H1 (cell line): ENCODE results near the gene ATXN2. TPM values are rescaled to one million over a fixed set of nuclear protein-coding genes. Genes with fewer than 3 reads are reported as not detected.
A peak's percentile ranks its signal among the peaks of the same experiment; 100 is the strongest.
"Not testable (repeated sequence)": the region's sequence is repeated elsewhere in the genome, so short reads cannot be mapped to it uniquely, and the experiment has no call there.

Experiments
- CTCF ChIA-PET: fragments of 300-600 bp; sonication (Branson Sonifier 250); formaldehyde crosslinking; loops from one replicate; lab custom pipeline; 2021; ENCODE audit not compliant: partially characterized antibody; lab: Charles Lee
- POLR2A ChIA-PET: fragments of 300-600 bp; sonication (Branson Sonifier 250); formaldehyde crosslinking; loops from one replicate; lab custom pipeline; 2021; ENCODE audit warnings: inconsistent platforms; ENCODE audit not compliant: partially characterized antibody; lab: Charles Lee
- DNase-seq, 2 experiments: peaks; one replicate each; pipeline versions ENCODE4 v3.0.0 to v3.0.0-alpha.2; 2010 to 2022; ENCODE audit warnings: low spot score in 2 of 2, low read depth in 1 of 2, mixed read lengths in 1 of 2
- FAIRE-seq: peaks from 2 replicates; lab custom pipeline; 2011; peaks lifted over from hg19 to GRCh38; lab: Jason Lieb, UNC
- H2AFZ ChIP-seq: 2 replicates; pipeline ENCODE4 v1.8.1; 2012; ENCODE audit warnings: low read length, inconsistent platforms
- H2AK5ac ChIP-seq: 2 replicates; pipeline ENCODE4 v1.6.1; 2013; ENCODE audit warnings: low read depth, low read length
- H2BK120ac ChIP-seq: replicated peaks from 2 replicates; pipeline ENCODE3; 2013; ENCODE audit warnings: low read depth, low read length, inconsistent platforms
- H2BK12ac ChIP-seq: 2 replicates; pipeline ENCODE4 v1.6.1; 2013; ENCODE audit warnings: low read depth, low read length
- H2BK15ac ChIP-seq: 2 replicates; pipeline ENCODE4 v1.6.1; 2013; ENCODE audit warnings: low read length
- H2BK20ac ChIP-seq: 2 replicates; pipeline ENCODE4 v1.6.1; 2013; ENCODE audit warnings: low read length
- H2BK5ac ChIP-seq: 2 replicates; pipeline ENCODE4 v1.6.1; 2013; ENCODE audit warnings: low read depth, low read length
- H3K14ac ChIP-seq: 2 replicates; pipeline ENCODE4 v1.6.1; 2013; ENCODE audit warnings: inconsistent platforms; ENCODE audit not compliant: insufficient read length
- H3K18ac ChIP-seq: 2 replicates; pipeline ENCODE4 v1.6.1; 2013; ENCODE audit warnings: low read length; ENCODE audit errors: extremely low read depth
- H3K23ac ChIP-seq: 2 replicates; pipeline ENCODE4 v1.6.1; 2013; ENCODE audit warnings: inconsistent platforms; ENCODE audit not compliant: insufficient read length
- H3K23me2 ChIP-seq: 2 replicates; pipeline ENCODE4 v1.6.1; 2013; ENCODE audit warnings: low read depth, low read length
- H3K27ac ChIP-seq: 2 replicates; pipeline ENCODE4 v1.6.1; 2011; ENCODE audit warnings: low read depth, low read length, inconsistent platforms
- H3K27me3 ChIP-seq, 4 experiments: replicated peaks in 1 of 4; 1 replicate in 1 of 4; 2 replicates in 3 of 4; pipeline versions ENCODE4 v1.6.1 to v1.8.1; 2011 to 2013; ENCODE audit warnings: low read length in 3 of 4, mild to moderate bottlenecking in 3 of 4, inconsistent platforms in 2 of 4, mixed read lengths in 2 of 4, moderate library complexity in 1 of 4; ENCODE audit not compliant: control insufficient read depth in 3 of 4, insufficient read depth in 3 of 4; ENCODE audit errors: extremely low read depth in 1 of 4
- H3K36me3 ChIP-seq, 4 experiments: 2 replicates each; pipeline versions ENCODE4 v1.6.1 to v1.8.1; 2011 to 2013; ENCODE audit warnings: mild to moderate bottlenecking in 4 of 4, low read length in 3 of 4, moderate library complexity in 2 of 4, control low read depth in 1 of 4, inconsistent platforms in 1 of 4; ENCODE audit not compliant: insufficient read depth in 4 of 4, control insufficient read depth in 2 of 4
- H3K4ac ChIP-seq: replicated peaks from 2 replicates; pipeline ENCODE3; 2013; ENCODE audit warnings: low read length, low read depth, mixed read lengths, inconsistent platforms; ENCODE audit not compliant: insufficient read length
- H3K4me1 ChIP-seq, 4 experiments: replicated peaks in 1 of 4; 1 replicate in 1 of 4; 2 replicates in 3 of 4; pipeline versions ENCODE4 v1.6.1 to v1.8.1; 2011 to 2013; ENCODE audit warnings: low read length in 3 of 4, inconsistent platforms in 2 of 4, mixed read lengths in 1 of 4; ENCODE audit not compliant: insufficient read depth in 4 of 4, control insufficient read depth in 3 of 4
- H3K4me2 ChIP-seq, 2 experiments: 2 replicates each; pipeline versions ENCODE4 v1.6.1 to v1.8.1; 2011 to 2013; ENCODE audit warnings: low read depth in 2 of 2, low read length in 2 of 2, control low read depth in 1 of 2, inconsistent platforms in 1 of 2, mild to moderate bottlenecking in 1 of 2; ENCODE audit not compliant: insufficient read depth in 1 of 2
- H3K4me3 ChIP-seq, 4 experiments: fragments of 200-600, 300-600 bp in 1 of 4; sonication (generic), shearing (Covaris generic), sonication (Bioruptor Twin) in 1 of 4; 2 replicates each; pipeline versions ENCODE4 v1.5.1 to v1.8.1; 2011 to 2016; ENCODE audit warnings: low read length in 4 of 4, low read depth in 3 of 4, control low read depth in 2 of 4, inconsistent platforms in 2 of 4, mild to moderate bottlenecking in 2 of 4, mixed read lengths in 1 of 4, moderate library complexity in 1 of 4; ENCODE audit not compliant: insufficient read depth in 2 of 4; ENCODE audit errors: extremely low read depth in 1 of 4
- H3K56ac ChIP-seq: replicated peaks from 2 replicates; pipeline ENCODE3; 2013; ENCODE audit warnings: low read depth, mild to moderate bottlenecking, mixed read lengths, low read length, inconsistent platforms; ENCODE audit not compliant: insufficient read length
- H3K79me1 ChIP-seq: 2 replicates; pipeline ENCODE4 v1.6.1; 2013; ENCODE audit warnings: low read depth, low read length, control low read depth
- H3K79me2 ChIP-seq, 2 experiments: 2 replicates each; pipeline versions ENCODE4 v1.6.1 to v1.8.1; 2012 to 2013; ENCODE audit warnings: low read length in 2 of 2, mild to moderate bottlenecking in 2 of 2, inconsistent platforms in 1 of 2; ENCODE audit not compliant: insufficient read depth in 2 of 2, control insufficient read depth in 1 of 2
- H3K9ac ChIP-seq, 4 experiments: replicated peaks in 1 of 4; 1 replicate in 1 of 4; 2 replicates in 3 of 4; pipeline versions ENCODE4 v1.6.1 to v1.8.1; 2011 to 2013; ENCODE audit warnings: low read depth in 3 of 4, low read length in 3 of 4, control low read depth in 2 of 4, mild to moderate bottlenecking in 2 of 4, moderate library complexity in 2 of 4, inconsistent platforms in 1 of 4; ENCODE audit errors: extremely low read depth in 1 of 4
- H3K9me3 ChIP-seq, 2 experiments: 2 replicates each; pipeline versions ENCODE4 v1.6.1 to v1.8.1; 2012 to 2013; ENCODE audit warnings: mild to moderate bottlenecking in 2 of 2, moderate library complexity in 2 of 2, control low read depth in 1 of 2, inconsistent platforms in 1 of 2, low read depth in 1 of 2, low read length in 1 of 2, mixed read lengths in 1 of 2; ENCODE audit not compliant: insufficient read depth in 2 of 2
- H4K20me1 ChIP-seq, 2 experiments: replicated peaks in 1 of 2; 2 replicates each; pipeline versions ENCODE3 to v1.8.1; 2011 to 2013; ENCODE audit warnings: inconsistent platforms in 2 of 2, low read length in 2 of 2, mild to moderate bottlenecking in 1 of 2; ENCODE audit not compliant: insufficient read depth in 2 of 2, control insufficient read depth in 1 of 2
- H4K5ac ChIP-seq: 2 replicates; pipeline ENCODE4 v1.6.1; 2013; ENCODE audit warnings: low read length, low read depth, mixed read lengths, inconsistent platforms; ENCODE audit not compliant: insufficient read length
- H4K8ac ChIP-seq: 2 replicates; pipeline ENCODE4 v1.8.0; 2013; ENCODE audit warnings: mild to moderate bottlenecking, moderate library complexity, low read length, inconsistent platforms; ENCODE audit not compliant: insufficient read depth; ENCODE audit errors: extremely low read depth
- H4K91ac ChIP-seq: replicated peaks from 2 replicates; pipeline ENCODE3; 2013; ENCODE audit warnings: low read length, mixed read lengths, inconsistent platforms; ENCODE audit not compliant: insufficient read length
- BACH1 ChIP-seq: IDR thresholded peaks from 2 replicates; pipeline ENCODE4 v1.6.1; 2012; ENCODE audit warnings: low read length, improper control_type of control experiment
- BRCA1 ChIP-seq: IDR thresholded peaks from 2 replicates; pipeline ENCODE4 v1.6.1; 2012; ENCODE audit warnings: low read depth, low read length, improper control_type of control experiment
- EP300 ChIP-seq, 2 experiments: IDR thresholded peaks; 1 replicate in 1 of 2; 2 replicates in 1 of 2; pipeline ENCODE4 v1.6.1; 2011 to 2012; ENCODE audit warnings: low read depth in 2 of 2, low read length in 2 of 2, mild to moderate bottlenecking in 2 of 2, borderline replicate concordance in 1 of 2, inconsistent platforms in 1 of 2, moderate library complexity in 1 of 2
- RAD21 ChIP-seq, 2 experiments: IDR thresholded peaks in 1 of 2; conservative IDR thresholded peaks in 1 of 2; 2 replicates each; pipeline ENCODE4 v1.6.1; 2011; ENCODE audit warnings: low read depth in 2 of 2, low read length in 2 of 2, improper control_type of control experiment in 1 of 2, inconsistent platforms in 1 of 2, mild to moderate bottlenecking in 1 of 2, moderate library complexity in 1 of 2
- SP1 ChIP-seq: IDR thresholded peaks from 2 replicates; pipeline ENCODE4 v1.6.1; 2011; ENCODE audit warnings: low read depth, low read length
- TCF12 ChIP-seq: IDR thresholded peaks from 2 replicates; pipeline ENCODE4 v1.6.1; 2011; ENCODE audit warnings: low read depth, mild to moderate bottlenecking, low read length
- WGBS, 2 experiments: shearing (Covaris generic) in 1 of 2; methylation state at CpG; one replicate each; pipeline versions ENCODE4 v1.1.6 to v1.1.7; 2013 to 2015; ENCODE audit warnings: low lambda C conversion rate in 2 of 2, mixed read lengths in 2 of 2, inconsistent platforms in 1 of 2, low coverage in 1 of 2, missing lambda C conversion rate in 1 of 2; ENCODE audit not compliant: insufficient replicate concordance in 2 of 2, insufficient coverage in 1 of 2, insufficient read length in 1 of 2; ENCODE audit errors: extremely low coverage in 1 of 2, missing lambda C conversion rate in 1 of 2; 5-methylcytosine and 5-hydroxymethylcytosine counted together
- polyA plus RNA-seq, 7 experiments: library from polyadenylated mRNA; depleted of rRNA in 3 of 7; stranded (reverse) in 5 of 7; unstranded in 2 of 7; fragments of >200 nt in 5 of 7; fragments of 200-250 nt in 2 of 7; gene quantifications; 1 replicate in 5 of 7; 2 replicates in 1 of 7; 4 replicates in 1 of 7; pipeline versions ENCODE4 v1.2.1 to v1.2.3, GENCODE V29; 2011 to 2013; ENCODE audit warnings: missing spikeins in 2 of 7, mixed read lengths in 2 of 7
- total RNA-seq: library from RNA; stranded (reverse); fragmentation: NEBNext Ultra II Directional; extraction: Animal tissue kit (Norgen Biotek cat#: 25700); gene quantifications from 2 replicates; pipeline ENCODE4 v1.2.1, GENCODE V29; 2021

The ATXN2 gene
- total and polyA plus RNA-seq, 2 of the 8 experiments (the other 6 are each of a cell fraction or from before 2014, with no cell fraction given): 46.6 to 80.7 TPM

DNA sequence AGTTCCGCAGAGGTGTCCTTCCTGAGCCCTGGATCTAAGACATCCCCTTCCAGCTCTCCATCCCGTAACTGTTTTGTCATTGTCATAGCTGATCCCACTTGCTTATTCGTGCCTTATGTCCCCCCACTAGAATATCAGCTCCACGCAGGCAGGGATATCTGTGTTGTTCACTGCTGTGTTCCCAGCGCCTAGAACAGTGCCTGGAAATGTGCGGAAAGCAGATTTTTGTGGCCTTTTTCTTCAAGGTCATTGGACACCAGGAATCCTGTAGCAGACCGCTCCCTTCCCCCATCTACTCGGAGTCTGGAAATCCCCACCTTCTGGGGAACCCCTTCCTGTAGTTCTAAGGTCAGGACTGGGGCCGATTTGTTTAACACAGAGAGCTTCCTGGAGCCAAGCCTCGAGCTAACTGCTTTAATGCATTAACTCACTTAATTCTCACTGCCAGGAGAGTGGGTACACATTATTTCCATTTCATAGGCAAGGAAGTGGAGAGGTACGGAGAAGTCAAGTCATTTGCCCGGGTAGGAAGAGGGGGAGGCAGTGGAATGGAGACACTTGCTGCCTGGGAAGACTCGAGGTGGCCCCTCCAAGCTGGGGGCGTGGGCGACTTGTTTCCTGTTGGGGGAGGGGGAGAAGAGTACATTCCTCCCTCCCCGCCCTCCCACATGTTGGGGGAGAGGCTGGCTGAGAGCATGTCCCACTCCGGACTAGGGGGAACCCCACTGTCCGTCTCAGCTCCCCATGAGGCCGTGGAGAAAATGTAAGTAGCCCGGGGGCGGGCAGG is 194.6 kb downstream of the ATXN2 start (continued):
- TF ChIP-seq BACH1 (peak; percentile 49; the same call in 1 of the 2 replicates), RAD21 (IDR thresholded peaks at IDR 0.05 in 1 of 2, conservative IDR thresholded peaks at IDR 0.05 in 1 of 2; ENCODE audit: low read depth in 2 of 2, low read length in 2 of 2) (no peak), TCF12 (no peak), BRCA1 (no peak), EP300 (IDR thresholded peaks at IDR 0.05; ENCODE audit: borderline replicate concordance in 1 of 2, low read depth in 2 of 2, low read length in 2 of 2) (peak in 1 of 2 experiments; percentile 32; a peak in 1 of 3 replicates), SP1 (0 out of 2 replicates have a peak, but pooled peaks have one; percentile 33)
- TF ChIP-seq, all 59 proteins: peak for 13

GRCh38 chr12:111402490-111402824 is 196.7 kb downstream of the ATXN2 start:
- Histone ChIP-seq H3K79me2 (peaks cover 10 to 15% of the 10 kb centered on the region in 2 experiments; a peak in 3 of 4 replicates), H3K23me2 (peaks cover 11% of the 10 kb centered on the region; the same call in 1 of the 2 replicates), H3K4me1 (peaks cover under 1 to 29% (median 16%) of the 10 kb centered on the region in 4 experiments)
- not testable (repeated sequence) for H2AFZ ChIP-seq, H3K9ac ChIP-seq, H3K4me3 ChIP-seq, H2BK5ac ChIP-seq, H3K27me3 ChIP-seq, FAIRE-seq, H4K91ac ChIP-seq, H2BK20ac ChIP-seq, H4K20me1 ChIP-seq, H2BK15ac ChIP-seq, H3K4me2 ChIP-seq, H3K9me3 ChIP-seq, H2AK5ac ChIP-seq, H3K56ac ChIP-seq, H3K18ac ChIP-seq, H3K79me1 ChIP-seq, H4K5ac ChIP-seq, H2BK12ac ChIP-seq, H3K4ac ChIP-seq, H3K14ac ChIP-seq, H2BK120ac ChIP-seq, H4K8ac ChIP-seq, H3K36me3 ChIP-seq, DNase-seq, H3K27ac ChIP-seq, H3K23ac ChIP-seq
- CTCF ChIA-PET: interaction anchor here (0.6 to 22.8 kb wide), 11 partner anchors 9 to 126 kb away, joined by 3 to 838 read pairs (median 4); partner anchors contain the start of gene PHETA1
- POLR2A ChIA-PET: interaction anchor here (1.0 to 6.4 kb wide), 7 partner anchors 11 to 360 kb away, joined by 3 to 64 read pairs (median 18); no protein-coding TSS in a partner anchor
- WGBS, 2 experiments: 79% methylated on average over 9 of the region's 9 CpGs; no CpG with 5 or more reads in 1 of the 2 experiments
